Ovary (tissue), 9 donors: ENCODE measurements around the gene MAP2K6. TPM values are rescaled to one million over a fixed set of nuclear protein-coding genes. Genes with fewer than 3 reads are reported as not detected.
A peak's percentile ranks its signal among the peaks of the same experiment; 100 is the strongest.

ENCODE experiments used
- DNase-seq, 5 donors: peaks; one replicate each; pipeline ENCODE4 v3.0.0-alpha.2; 2019 to 2020
- H3K27ac ChIP-seq, 2 donors: fragments of 200-600 bp; one replicate each; pipeline versions ENCODE4 v1.5.1 to v1.8.0; 2019 to 2022
- H3K27me3 ChIP-seq: fragments of 200-600 bp; one replicate; pipeline ENCODE4 v1.8.0; 2022
- H3K36me3 ChIP-seq: fragments of 200-600 bp; sonication (generic); one replicate; pipeline ENCODE4 v1.5.1; 2019
- H3K4me1 ChIP-seq: one replicate; pipeline ENCODE4 v1.8.1; 2013; ENCODE audit warnings: mild to moderate bottlenecking, moderate library complexity; ENCODE audit not compliant: insufficient read depth
- H3K4me3 ChIP-seq: fragments of 200-600 bp; sonication (generic); one replicate; pipeline ENCODE4 v1.5.1; 2017
- H3K9me3 ChIP-seq, 2 donors: fragments of 200-600 bp in 1 of 2; sonication (generic) in 1 of 2; one replicate each; pipeline versions ENCODE4 v1.5.1 to v1.8.1; 2013 to 2019; ENCODE audit warnings: mild to moderate bottlenecking in 1 of 2, moderate library complexity in 1 of 2
- CTCF ChIP-seq, 3 donors: fragments of 450-650 bp in 2 of 3; fragments of 200-600 bp in 1 of 3; IDR thresholded peaks; one replicate each; pipeline versions ENCODE4 v1.5.1 to v1.8.0; 2016 to 2022; ENCODE audit warnings: antibody characterized with exemption in 3 of 3, mild to moderate bottlenecking in 1 of 3
- EP300 ChIP-seq: sonication (generic); formaldehyde crosslinking; IDR thresholded peaks from one replicate; pipeline ENCODE4 v1.6.1; 2017; ENCODE audit warnings: antibody characterized with exemption
- POLR2A ChIP-seq: fragments of 450-650 bp; IDR thresholded peaks from one replicate; pipeline ENCODE4 v1.6.1; 2017; ENCODE audit warnings: antibody characterized with exemption, mild to moderate bottlenecking, moderate library complexity
- WGBS, 3 donors: extraction: QIAGEN DNeasy Blood & Tissue Kit in 1 of 3; methylation state at CpG; one replicate each; pipeline versions ENCODE4 v1.1.5 to v1.1.7; 2013 to 2017; 5-methylcytosine and 5-hydroxymethylcytosine counted together
- intact Hi-C, 4 donors: fragments of 100-400 bp; cut with DNase I; formaldehyde crosslinking; loops; one replicate each; pipeline versions ENCODE4 v1.11.0 to v1.15.1; 2022 to 2023
- polyA plus RNA-seq, 2 donors: library from polyadenylated mRNA; stranded (reverse); fragments of 200-250 nt in 1 of 2; fragments of 350-450 nt in 1 of 2; fragmentation: Illumina TruSeq in 1 of 2; extraction: RNeasy Lipid Tissue Mini Kit (QIAGEN cat#74804) in 1 of 2; gene quantifications; one replicate each; pipeline ENCODE4 v1.2.3, GENCODE V29; 2013 to 2014
- total RNA-seq, 7 donors: library from RNA; depleted of rRNA in 2 of 7; stranded (reverse); fragments of >200 nt in 2 of 7; fragmentation: NEBNext Ultra II Directional in 3 of 7; extraction: Animal tissue kit (Norgen Biotek cat#: 25700) in 3 of 7; gene quantifications; one replicate each; pipeline versions ENCODE4 v1.1.0 to v1.2.4, GENCODE V29; 2016 to 2023
- donor health status: DM: no; HTN: no; CAD: no; lungs with moderate emphysema.
- donor health status: DM: no; HTN: no; CAD: no.
- donor health status: Bipolar disorder and iron deficiency.
- donor health status: DM: yes; HTN: yes; CAD: no.
- donor health status: DM: no; HTN: no; CAD: no.
- donor health status: DM: yes; HTN: yes; CAD: no.

MAP2K6 gene
- total and polyA plus RNA-seq, 9 donors = 1.0 to 8.4 (median 3.5) TPM

GRCh38 chr17:69448431-69449102, 34.1 kb downstream of the MAP2K6 start:
- intact Hi-C loops = no loop called here
- peak overlapping the region in 1 of 2 donors; percentile 52 for H3K27ac ChIP-seq
- peak; percentile 31 to 65 (median 50) for DNase-seq
- no peaks in the 10 kb centered on the region for H3K27me3 ChIP-seq
- WGBS, 3 donors = 26 to 33% (median 27%) methylated on average over 16 of the region's 16 CpGs
- H3K4me3 ChIP-seq = no peak overlapping the region
- peaks cover 6% of the 10 kb centered on the region for H3K4me1 ChIP-seq
- H3K36me3 ChIP-seq = no peaks in the 10 kb centered on the region
- no peaks in the 10 kb centered on the region for H3K9me3 ChIP-seq
- TF ChIP-seq CTCF (IDR thresholded peaks at IDR 0.05) (no peak), EP300 (no peak), POLR2A (no peak)

GRCh38 chr17:69450131-69450530, 35.6 kb downstream of the MAP2K6 start:
- no peak for TF ChIP-seq EP300
- no peak for TF ChIP-seq POLR2A
- TF ChIP-seq CTCF (IDR thresholded peaks at IDR 0.05) = no peak
- intact Hi-C loops = no loop called here
- H3K27me3 ChIP-seq = no peaks in the 10 kb centered on the region
- no peaks in the 10 kb centered on the region for H3K9me3 ChIP-seq
- peaks cover 6% of the 10 kb centered on the region for H3K4me1 ChIP-seq
- H3K27ac ChIP-seq = no peak overlapping the region
- no peak overlapping the region for H3K4me3 ChIP-seq
- DNase-seq = no peak
- no peaks in the 10 kb centered on the region for H3K36me3 ChIP-seq
- WGBS, 3 donors = 92 to 95% (median 92%) methylated on average over 4 of the region's 4 CpGs

GRCh38 chr17:69450918-69451317, 36.4 kb downstream of the MAP2K6 start:
- TF ChIP-seq POLR2A = no peak
- no peak for TF ChIP-seq EP300
- no peak for TF ChIP-seq CTCF (IDR thresholded peaks at IDR 0.05)
- Histone ChIP-seq H3K4me3 (no peak overlapping the region), H3K4me1 (peaks cover 6% of the 10 kb centered on the region), H3K36me3 (no peaks in the 10 kb centered on the region), H3K9me3 (no peaks in the 10 kb centered on the region), H3K27ac (no peak overlapping the region), H3K27me3 (no peaks in the 10 kb centered on the region)
- WGBS, 3 donors = 90 to 93% (median 92%) methylated on average over 7 of the region's 7 CpGs
- no peak for DNase-seq
- intact Hi-C loops = no loop called here

- Histone ChIP-seq H3K36me3 (no peaks in the 10 kb centered on the region), H3K4me1 (peaks cover 6% of the 10 kb centered on the region), H3K27me3 (no peaks in the 10 kb centered on the region), H3K27ac (no peak overlapping the region), H3K9me3 (no peaks in the 10 kb centered on the region), H3K4me3 (no peak overlapping the region)
- WGBS, 3 donors = 93 to 95% (median 94%) methylated on average over 8 of the region's 8 CpGs
- no peak for TF ChIP-seq EP300
- TF ChIP-seq POLR2A = no peak
- TF ChIP-seq CTCF (IDR thresholded peaks at IDR 0.05) = no peak
- intact Hi-C loops = no loop called here
- DNase-seq = no peak
Measured at GRCh38 chr17:69451416-69452394, 37.2 kb downstream of the MAP2K6 start.
